Measurements from ENCODE around the gene ELMO1. TPM values are rescaled to one million over a fixed set of nuclear protein-coding genes. Genes with fewer than 3 reads are reported as not detected.

The ELMO1 gene
- total RNA-seq, 2 donors from 2014 or later, result 160 to 169 TPM

- peaks cover 10% of the 10 kb centered on the region for H3K4me1 Mint-ChIP-seq
- ATAC-seq (no peak), DNase-seq (no peak)
- no peaks in the 10 kb centered on the region for H3K9me3 ChIP-seq (ENCODE audit: control insufficient read depth, low read length, poor library complexity, severe bottlenecking)
- no peaks in the 10 kb centered on the region for H3K27me3 Mint-ChIP-seq
- no peak overlapping the region for H3K4me3 Mint-ChIP-seq
- H3K27ac Mint-ChIP-seq, result no peak overlapping the region
- peaks cover 10% of the 10 kb centered on the region for H3K36me3 Mint-ChIP-seq (ENCODE audit: low read depth)
Observed at GRCh38 chr7:37006764-37007163, 441.9 kb downstream of the ELMO1 start.

- H3K36me3 Mint-ChIP-seq (ENCODE audit: low read depth), result peaks cover 4% of the 10 kb centered on the region
- H3K4me3 Mint-ChIP-seq, result no peak overlapping the region
- no peak for ATAC-seq
- H3K27ac Mint-ChIP-seq, result no peak overlapping the region
- H3K27me3 Mint-ChIP-seq, result no peaks in the 10 kb centered on the region
- H3K9me3 ChIP-seq (ENCODE audit: control insufficient read depth, low read length, poor library complexity, severe bottlenecking), result no peaks in the 10 kb centered on the region
- no peak for DNase-seq
- no peaks in the 10 kb centered on the region for H3K4me1 Mint-ChIP-seq
Observed at GRCh38 chr7:37000511-37000910, 448.2 kb downstream of the ELMO1 start.

GRCh38 chr7:36999626-37000485 is 448.8 kb downstream of the ELMO1 start:
- Mint-ChIP-seq H3K27ac (no peak overlapping the region), H3K36me3 (ENCODE audit: low read depth) (peaks cover 4% of the 10 kb centered on the region), H3K4me3 (no peak overlapping the region), H3K27me3 (no peaks in the 10 kb centered on the region), H3K4me1 (no peaks in the 10 kb centered on the region)
- DNase-seq, result no peak
- no peak for ATAC-seq
- no peaks in the 10 kb centered on the region for H3K9me3 ChIP-seq (ENCODE audit: control insufficient read depth, low read length, poor library complexity, severe bottlenecking)

GRCh38 chr7:36995776-36996175 is 452.9 kb downstream of the ELMO1 start:
- no peak overlapping the region for H3K4me3 Mint-ChIP-seq
- no peaks in the 10 kb centered on the region for H3K36me3 Mint-ChIP-seq (ENCODE audit: low read depth)
- no peak for ATAC-seq
- no peak overlapping the region for H3K27ac Mint-ChIP-seq
- no peaks in the 10 kb centered on the region for H3K9me3 ChIP-seq (ENCODE audit: control insufficient read depth, low read length, poor library complexity, severe bottlenecking)
- DNase-seq, result no peak
- no peaks in the 10 kb centered on the region for H3K27me3 Mint-ChIP-seq
- H3K4me1 Mint-ChIP-seq, result peaks cover 9% of the 10 kb centered on the region

GRCh38 chr7:36994456-36995112 is 454.1 kb downstream of the ELMO1 start:
- Mint-ChIP-seq H3K4me3 (no peak overlapping the region), H3K27ac (no peak overlapping the region), H3K4me1 (peaks cover 11% of the 10 kb centered on the region), H3K27me3 (no peaks in the 10 kb centered on the region), H3K36me3 (ENCODE audit: low read depth) (no peaks in the 10 kb centered on the region)
- ATAC-seq (no peak), DNase-seq (no peak)
- H3K9me3 ChIP-seq (ENCODE audit: control insufficient read depth, low read length, poor library complexity, severe bottlenecking), result no peaks in the 10 kb centered on the region

GRCh38 chr7:36986948-36987724 is 461.5 kb downstream of the ELMO1 start:
- H3K4me1 Mint-ChIP-seq, result peaks cover 37% of the 10 kb centered on the region

GRCh38 chr7:36986511-36986933 is 462.1 kb downstream of the ELMO1 start:
- Mint-ChIP-seq H3K4me1 (peaks cover 37% of the 10 kb centered on the region), H3K27ac (no peak overlapping the region), H3K36me3 (ENCODE audit: low read depth) (no peaks in the 10 kb centered on the region), H3K4me3 (no peak overlapping the region), H3K27me3 (no peaks in the 10 kb centered on the region)
- no peak for DNase-seq
- no peaks in the 10 kb centered on the region for H3K9me3 ChIP-seq (ENCODE audit: control insufficient read depth, low read length, poor library complexity, severe bottlenecking)
- no peak for ATAC-seq

More at GRCh38 chr7:36986948-36987724, 461.5 kb downstream of the ELMO1 start:
- Mint-ChIP-seq H3K27ac (no peak overlapping the region), H3K4me3 (no peak overlapping the region), H3K27me3 (no peaks in the 10 kb centered on the region), H3K36me3 (ENCODE audit: low read depth) (no peaks in the 10 kb centered on the region)
- peak; percentile 32 to 50 (median 38) for DNase-seq
- ATAC-seq, result peak; percentile 72
- no peaks in the 10 kb centered on the region for H3K9me3 ChIP-seq (ENCODE audit: control insufficient read depth, low read length, poor library complexity, severe bottlenecking)

- DNase-seq, result no peak
- peaks cover 37% of the 10 kb centered on the region for H3K4me1 Mint-ChIP-seq
- no peak overlapping the region for H3K4me3 Mint-ChIP-seq
- no peak overlapping the region for H3K27ac Mint-ChIP-seq
- no peaks in the 10 kb centered on the region for H3K9me3 ChIP-seq (ENCODE audit: control insufficient read depth, low read length, poor library complexity, severe bottlenecking)
- ATAC-seq, result no peak
- no peaks in the 10 kb centered on the region for H3K36me3 Mint-ChIP-seq (ENCODE audit: low read depth)
- H3K27me3 Mint-ChIP-seq, result no peaks in the 10 kb centered on the region
Observed at GRCh38 chr7:36985866-36986400, 462.7 kb downstream of the ELMO1 start.

- peaks cover 38% of the 10 kb centered on the region for H3K4me1 Mint-ChIP-seq
- no peaks in the 10 kb centered on the region for H3K36me3 Mint-ChIP-seq (ENCODE audit: low read depth)
- no peak overlapping the region for H3K27ac Mint-ChIP-seq
- no peak for DNase-seq
- H3K27me3 Mint-ChIP-seq, result no peaks in the 10 kb centered on the region
- no peak overlapping the region for H3K4me3 Mint-ChIP-seq
- H3K9me3 ChIP-seq (ENCODE audit: control insufficient read depth, low read length, poor library complexity, severe bottlenecking), result no peaks in the 10 kb centered on the region
- ATAC-seq, result no peak
Observed at GRCh38 chr7:36985316-36985715, 463.3 kb downstream of the ELMO1 start.

GRCh38 chr7:36984710-36985312 is 463.9 kb downstream of the ELMO1 start:
- no peak overlapping the region for H3K27ac Mint-ChIP-seq
- no peaks in the 10 kb centered on the region for H3K27me3 Mint-ChIP-seq
- H3K9me3 ChIP-seq (ENCODE audit: control insufficient read depth, low read length, poor library complexity, severe bottlenecking), result no peaks in the 10 kb centered on the region
- H3K36me3 Mint-ChIP-seq (ENCODE audit: low read depth), result no peaks in the 10 kb centered on the region
- ATAC-seq (no peak), DNase-seq (no peak)
- H3K4me1 Mint-ChIP-seq, result peaks cover 37% of the 10 kb centered on the region
- H3K4me3 Mint-ChIP-seq, result no peak overlapping the region

GRCh38 chr7:36984041-36984521 is 464.6 kb downstream of the ELMO1 start:
- H3K4me3 Mint-ChIP-seq, result no peak overlapping the region
- no peak for DNase-seq
- H3K9me3 ChIP-seq (ENCODE audit: control insufficient read depth, low read length, poor library complexity, severe bottlenecking), result no peaks in the 10 kb centered on the region
- no peak for ATAC-seq
- no peaks in the 10 kb centered on the region for H3K36me3 Mint-ChIP-seq (ENCODE audit: low read depth)
- no peaks in the 10 kb centered on the region for H3K27me3 Mint-ChIP-seq
- no peak overlapping the region for H3K27ac Mint-ChIP-seq
- H3K4me1 Mint-ChIP-seq, result peaks cover 34% of the 10 kb centered on the region

GRCh38 chr7:36982766-36983165 is 465.9 kb downstream of the ELMO1 start:
- no peaks in the 10 kb centered on the region for H3K9me3 ChIP-seq (ENCODE audit: control insufficient read depth, low read length, poor library complexity, severe bottlenecking)
- peaks cover 25% of the 10 kb centered on the region for H3K4me1 Mint-ChIP-seq
- H3K4me3 Mint-ChIP-seq, result no peak overlapping the region
- H3K27ac Mint-ChIP-seq, result no peak overlapping the region
- H3K36me3 Mint-ChIP-seq (ENCODE audit: low read depth), result no peaks in the 10 kb centered on the region
- DNase-seq, result no peak
- no peak for ATAC-seq
- no peaks in the 10 kb centered on the region for H3K27me3 Mint-ChIP-seq

Data from T-helper 17 cell (primary cell).